H1 (cell line): ENCODE data around the gene TPD52L1. TPM values are rescaled to one million over a fixed set of nuclear protein-coding genes. Genes with fewer than 3 reads are reported as not detected.

Experiments
- BRCA1 ChIP-seq: IDR thresholded peaks from 2 replicates; pipeline ENCODE4 v1.6.1; 2012; ENCODE audit warnings: low read depth, low read length, improper control_type of control experiment
- EZH2 ChIP-seq: fragments of 200-600 bp; sonication (generic); IDR thresholded peaks from 2 replicates; pipeline ENCODE4 v1.7.1; 2012; ENCODE audit warnings: low read depth, mild to moderate bottlenecking, moderate library complexity, low read length, inconsistent platforms; ENCODE audit not compliant: severe bottlenecking
- KDM5A ChIP-seq: fragments of 200-600 bp; IDR thresholded peaks from 2 replicates; pipeline ENCODE4 v1.7.1; 2012; ENCODE audit warnings: mild to moderate bottlenecking, low read length, inconsistent platforms, mixed read lengths
- NRF1 ChIP-seq: IDR thresholded peaks from 2 replicates; pipeline ENCODE4 v1.6.1; 2011; ENCODE audit warnings: mild to moderate bottlenecking, low read depth, low read length, improper control_type of control experiment
- RFX5 ChIP-seq: IDR thresholded peaks from 2 replicates; pipeline ENCODE4 v1.6.1; 2011; ENCODE audit warnings: low read depth, low read length, improper control_type of control experiment, borderline replicate concordance
- TBP ChIP-seq: IDR thresholded peaks from 2 replicates; pipeline ENCODE4 v1.6.1; 2011; ENCODE audit warnings: low read depth, low read length, improper control_type of control experiment
- polyA plus RNA-seq, 7 experiments: library from polyadenylated mRNA; depleted of rRNA in 3 of 7; stranded (reverse) in 5 of 7; unstranded in 2 of 7; fragments of >200 nt in 5 of 7; fragments of 200-250 nt in 2 of 7; gene quantifications; 1 replicate in 5 of 7; 2 replicates in 1 of 7; 4 replicates in 1 of 7; pipeline versions ENCODE4 v1.2.1 to v1.2.3, GENCODE V29; 2011 to 2013; ENCODE audit warnings: missing spikeins in 2 of 7, mixed read lengths in 2 of 7
- total RNA-seq: library from RNA; stranded (reverse); fragmentation: NEBNext Ultra II Directional; extraction: Animal tissue kit (Norgen Biotek cat#: 25700); gene quantifications from 2 replicates; pipeline ENCODE4 v1.2.1, GENCODE V29; 2021
- TF ChIP-seq, protein P1 (sequence below): fragments of 300-600 bp; sonication (generic); IDR thresholded peaks from 2 replicates; pipeline ENCODE4 v1.7.1; 2012; ENCODE audit warnings: low read length, moderate library complexity, mild to moderate bottlenecking, inconsistent platforms; ENCODE audit not compliant: insufficient replicate concordance

TPD52L1 gene
- total and polyA plus RNA-seq, 2 of the 8 experiments (the other 6 are each of a cell fraction or from before 2014, with no cell fraction given) = 7.4 to 14.2 TPM

DNA sequence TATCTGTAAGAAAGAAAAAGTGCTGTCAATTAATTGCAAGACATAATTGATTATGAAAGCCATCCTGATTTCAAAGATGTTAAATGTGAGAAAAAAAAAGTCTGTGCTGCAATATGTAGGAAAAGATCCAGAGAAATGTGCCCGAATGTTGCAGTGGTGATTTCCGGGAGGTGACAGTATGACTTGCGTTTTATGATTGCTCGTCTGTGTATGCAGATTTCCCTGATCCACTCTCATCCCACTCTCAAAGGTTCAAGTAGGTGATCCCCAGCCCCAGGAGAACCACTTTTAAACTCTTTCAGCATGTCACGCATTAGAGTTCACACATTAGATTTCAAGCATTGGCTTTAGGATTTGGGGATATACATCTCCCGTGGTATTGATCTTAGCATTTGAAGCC lies 57.8 kb downstream of the TPD52L1 start (continued):
- TF ChIP-seq EZH2 (no peak), RFX5 (no peak), NRF1 (no peak), BRCA1 (no peak), KDM5A (no peak), TBP (no peak)
- TF ChIP-seq, protein P1, sequence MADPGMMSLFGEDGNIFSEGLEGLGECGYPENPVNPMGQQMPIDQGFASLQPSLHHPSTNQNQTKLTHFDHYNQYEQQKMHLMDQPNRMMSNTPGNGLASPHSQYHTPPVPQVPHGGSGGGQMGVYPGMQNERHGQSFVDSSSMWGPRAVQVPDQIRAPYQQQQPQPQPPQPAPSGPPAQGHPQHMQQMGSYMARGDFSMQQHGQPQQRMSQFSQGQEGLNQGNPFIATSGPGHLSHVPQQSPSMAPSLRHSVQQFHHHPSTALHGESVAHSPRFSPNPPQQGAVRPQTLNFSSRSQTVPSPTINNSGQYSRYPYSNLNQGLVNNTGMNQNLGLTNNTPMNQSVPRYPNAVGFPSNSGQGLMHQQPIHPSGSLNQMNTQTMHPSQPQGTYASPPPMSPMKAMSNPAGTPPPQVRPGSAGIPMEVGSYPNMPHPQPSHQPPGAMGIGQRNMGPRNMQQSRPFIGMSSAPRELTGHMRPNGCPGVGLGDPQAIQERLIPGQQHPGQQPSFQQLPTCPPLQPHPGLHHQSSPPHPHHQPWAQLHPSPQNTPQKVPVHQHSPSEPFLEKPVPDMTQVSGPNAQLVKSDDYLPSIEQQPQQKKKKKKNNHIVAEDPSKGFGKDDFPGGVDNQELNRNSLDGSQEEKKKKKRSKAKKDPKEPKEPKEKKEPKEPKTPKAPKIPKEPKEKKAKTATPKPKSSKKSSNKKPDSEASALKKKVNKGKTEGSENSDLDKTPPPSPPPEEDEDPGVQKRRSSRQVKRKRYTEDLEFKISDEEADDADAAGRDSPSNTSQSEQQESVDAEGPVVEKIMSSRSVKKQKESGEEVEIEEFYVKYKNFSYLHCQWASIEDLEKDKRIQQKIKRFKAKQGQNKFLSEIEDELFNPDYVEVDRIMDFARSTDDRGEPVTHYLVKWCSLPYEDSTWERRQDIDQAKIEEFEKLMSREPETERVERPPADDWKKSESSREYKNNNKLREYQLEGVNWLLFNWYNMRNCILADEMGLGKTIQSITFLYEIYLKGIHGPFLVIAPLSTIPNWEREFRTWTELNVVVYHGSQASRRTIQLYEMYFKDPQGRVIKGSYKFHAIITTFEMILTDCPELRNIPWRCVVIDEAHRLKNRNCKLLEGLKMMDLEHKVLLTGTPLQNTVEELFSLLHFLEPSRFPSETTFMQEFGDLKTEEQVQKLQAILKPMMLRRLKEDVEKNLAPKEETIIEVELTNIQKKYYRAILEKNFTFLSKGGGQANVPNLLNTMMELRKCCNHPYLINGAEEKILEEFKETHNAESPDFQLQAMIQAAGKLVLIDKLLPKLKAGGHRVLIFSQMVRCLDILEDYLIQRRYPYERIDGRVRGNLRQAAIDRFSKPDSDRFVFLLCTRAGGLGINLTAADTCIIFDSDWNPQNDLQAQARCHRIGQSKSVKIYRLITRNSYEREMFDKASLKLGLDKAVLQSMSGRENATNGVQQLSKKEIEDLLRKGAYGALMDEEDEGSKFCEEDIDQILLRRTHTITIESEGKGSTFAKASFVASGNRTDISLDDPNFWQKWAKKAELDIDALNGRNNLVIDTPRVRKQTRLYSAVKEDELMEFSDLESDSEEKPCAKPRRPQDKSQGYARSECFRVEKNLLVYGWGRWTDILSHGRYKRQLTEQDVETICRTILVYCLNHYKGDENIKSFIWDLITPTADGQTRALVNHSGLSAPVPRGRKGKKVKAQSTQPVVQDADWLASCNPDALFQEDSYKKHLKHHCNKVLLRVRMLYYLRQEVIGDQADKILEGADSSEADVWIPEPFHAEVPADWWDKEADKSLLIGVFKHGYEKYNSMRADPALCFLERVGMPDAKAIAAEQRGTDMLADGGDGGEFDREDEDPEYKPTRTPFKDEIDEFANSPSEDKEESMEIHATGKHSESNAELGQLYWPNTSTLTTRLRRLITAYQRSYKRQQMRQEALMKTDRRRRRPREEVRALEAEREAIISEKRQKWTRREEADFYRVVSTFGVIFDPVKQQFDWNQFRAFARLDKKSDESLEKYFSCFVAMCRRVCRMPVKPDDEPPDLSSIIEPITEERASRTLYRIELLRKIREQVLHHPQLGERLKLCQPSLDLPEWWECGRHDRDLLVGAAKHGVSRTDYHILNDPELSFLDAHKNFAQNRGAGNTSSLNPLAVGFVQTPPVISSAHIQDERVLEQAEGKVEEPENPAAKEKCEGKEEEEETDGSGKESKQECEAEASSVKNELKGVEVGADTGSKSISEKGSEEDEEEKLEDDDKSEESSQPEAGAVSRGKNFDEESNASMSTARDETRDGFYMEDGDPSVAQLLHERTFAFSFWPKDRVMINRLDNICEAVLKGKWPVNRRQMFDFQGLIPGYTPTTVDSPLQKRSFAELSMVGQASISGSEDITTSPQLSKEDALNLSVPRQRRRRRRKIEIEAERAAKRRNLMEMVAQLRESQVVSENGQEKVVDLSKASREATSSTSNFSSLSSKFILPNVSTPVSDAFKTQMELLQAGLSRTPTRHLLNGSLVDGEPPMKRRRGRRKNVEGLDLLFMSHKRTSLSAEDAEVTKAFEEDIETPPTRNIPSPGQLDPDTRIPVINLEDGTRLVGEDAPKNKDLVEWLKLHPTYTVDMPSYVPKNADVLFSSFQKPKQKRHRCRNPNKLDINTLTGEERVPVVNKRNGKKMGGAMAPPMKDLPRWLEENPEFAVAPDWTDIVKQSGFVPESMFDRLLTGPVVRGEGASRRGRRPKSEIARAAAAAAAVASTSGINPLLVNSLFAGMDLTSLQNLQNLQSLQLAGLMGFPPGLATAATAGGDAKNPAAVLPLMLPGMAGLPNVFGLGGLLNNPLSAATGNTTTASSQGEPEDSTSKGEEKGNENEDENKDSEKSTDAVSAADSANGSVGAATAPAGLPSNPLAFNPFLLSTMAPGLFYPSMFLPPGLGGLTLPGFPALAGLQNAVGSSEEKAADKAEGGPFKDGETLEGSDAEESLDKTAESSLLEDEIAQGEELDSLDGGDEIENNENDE = no peak
